K562 (cell line): ENCODE measurements around the gene DAGLA. TPM values are rescaled to one million over a fixed set of nuclear protein-coding genes. Genes with fewer than 3 reads are reported as not detected.
A peak's percentile ranks its signal among the peaks of the same experiment; 100 is the strongest.

Experiments used
- ARID2 ChIP-seq: fragments of 450-650 bp; IDR thresholded peaks from 2 replicates; pipeline ENCODE4 v1.6.1; 2017; ENCODE audit warnings: antibody characterized with exemption, mild to moderate bottlenecking
- EZH2 ChIP-seq: IDR thresholded peaks from 2 replicates; pipeline ENCODE4 v1.6.1; 2012; ENCODE audit warnings: low read depth, mild to moderate bottlenecking, inconsistent platforms, low read length, borderline replicate concordance
- RB1 ChIP-seq: fragments of 450-650 bp; IDR thresholded peaks from 2 replicates; pipeline ENCODE4 v1.6.1; 2017; ENCODE audit warnings: low read depth, mild to moderate bottlenecking
- RERE ChIP-seq: sonication (generic); formaldehyde crosslinking; IDR thresholded peaks from 2 replicates; pipeline ENCODE4 v1.8.0; 2023; ENCODE audit warnings: missing genetic modification reagents, mild to moderate bottlenecking, borderline replicate concordance
- ZNF124 ChIP-seq: sonication (generic); formaldehyde crosslinking; IDR thresholded peaks from 2 replicates; pipeline ENCODE4 v1.8.1; 2022; ENCODE audit warnings: missing genetic modification reagents
- polyA plus RNA-seq, 8 experiments: library from polyadenylated mRNA; depleted of rRNA in 4 of 8; stranded (reverse) in 5 of 8; unstranded in 3 of 8; fragments of >200 nt; fragmentation: Nextera tagmentation in 2 of 8; fragmentation: Illumina TruSeq in 1 of 8; extraction: Ambion mirVana in 2 of 8; extraction: Trizol in 1 of 8; gene quantifications; 2 replicates each; pipeline versions ENCODE4 v1.2.1 to v1.2.3, GENCODE V29; 2011 to 2014; ENCODE audit warnings: inconsistent platforms in 1 of 8, missing spikeins in 1 of 8
- total RNA-seq, 7 experiments: library from RNA; depleted of rRNA in 6 of 7; stranded (reverse); fragments of >200 nt in 6 of 7; fragmentation: Illumina TruSeq in 2 of 7; extraction: Trizol in 2 of 7; gene quantifications; 2 replicates each; pipeline versions ENCODE4 v1.2.1 to v1.2.3, GENCODE V29; 2011 to 2021; ENCODE audit warnings: low replicate concordance in 1 of 7
- TF ChIP-seq, protein P1 (sequence below): fragments of 200-800 bp; sonication (Bioruptor generic); IDR thresholded peaks from 2 replicates; pipeline ENCODE4 v1.6.1; 2016; ENCODE audit warnings: missing genetic modification characterization, missing compliant biosample characterization
- TF ChIP-seq, protein P2 (sequence below), 2 experiments: fragments of 450-650 bp; IDR thresholded peaks; 2 replicates each; pipeline ENCODE4 v1.6.1; 2016; ENCODE audit warnings: mild to moderate bottlenecking in 2 of 2, borderline replicate concordance in 1 of 2, low read depth in 1 of 2, moderate library complexity in 1 of 2

DAGLA gene
- total and polyA plus RNA-seq, 9 of the 15 experiments (the other 6 are each of a cell fraction or from before 2014, with no cell fraction given), result 0.03 to 0.16 (median 0.04) TPM; not detected in 4

- peak; percentile 74; the same call in 1 of the 2 replicates for TF ChIP-seq ARID2
- peak; percentile 93 for TF ChIP-seq RB1
- TF ChIP-seq, protein P1, sequence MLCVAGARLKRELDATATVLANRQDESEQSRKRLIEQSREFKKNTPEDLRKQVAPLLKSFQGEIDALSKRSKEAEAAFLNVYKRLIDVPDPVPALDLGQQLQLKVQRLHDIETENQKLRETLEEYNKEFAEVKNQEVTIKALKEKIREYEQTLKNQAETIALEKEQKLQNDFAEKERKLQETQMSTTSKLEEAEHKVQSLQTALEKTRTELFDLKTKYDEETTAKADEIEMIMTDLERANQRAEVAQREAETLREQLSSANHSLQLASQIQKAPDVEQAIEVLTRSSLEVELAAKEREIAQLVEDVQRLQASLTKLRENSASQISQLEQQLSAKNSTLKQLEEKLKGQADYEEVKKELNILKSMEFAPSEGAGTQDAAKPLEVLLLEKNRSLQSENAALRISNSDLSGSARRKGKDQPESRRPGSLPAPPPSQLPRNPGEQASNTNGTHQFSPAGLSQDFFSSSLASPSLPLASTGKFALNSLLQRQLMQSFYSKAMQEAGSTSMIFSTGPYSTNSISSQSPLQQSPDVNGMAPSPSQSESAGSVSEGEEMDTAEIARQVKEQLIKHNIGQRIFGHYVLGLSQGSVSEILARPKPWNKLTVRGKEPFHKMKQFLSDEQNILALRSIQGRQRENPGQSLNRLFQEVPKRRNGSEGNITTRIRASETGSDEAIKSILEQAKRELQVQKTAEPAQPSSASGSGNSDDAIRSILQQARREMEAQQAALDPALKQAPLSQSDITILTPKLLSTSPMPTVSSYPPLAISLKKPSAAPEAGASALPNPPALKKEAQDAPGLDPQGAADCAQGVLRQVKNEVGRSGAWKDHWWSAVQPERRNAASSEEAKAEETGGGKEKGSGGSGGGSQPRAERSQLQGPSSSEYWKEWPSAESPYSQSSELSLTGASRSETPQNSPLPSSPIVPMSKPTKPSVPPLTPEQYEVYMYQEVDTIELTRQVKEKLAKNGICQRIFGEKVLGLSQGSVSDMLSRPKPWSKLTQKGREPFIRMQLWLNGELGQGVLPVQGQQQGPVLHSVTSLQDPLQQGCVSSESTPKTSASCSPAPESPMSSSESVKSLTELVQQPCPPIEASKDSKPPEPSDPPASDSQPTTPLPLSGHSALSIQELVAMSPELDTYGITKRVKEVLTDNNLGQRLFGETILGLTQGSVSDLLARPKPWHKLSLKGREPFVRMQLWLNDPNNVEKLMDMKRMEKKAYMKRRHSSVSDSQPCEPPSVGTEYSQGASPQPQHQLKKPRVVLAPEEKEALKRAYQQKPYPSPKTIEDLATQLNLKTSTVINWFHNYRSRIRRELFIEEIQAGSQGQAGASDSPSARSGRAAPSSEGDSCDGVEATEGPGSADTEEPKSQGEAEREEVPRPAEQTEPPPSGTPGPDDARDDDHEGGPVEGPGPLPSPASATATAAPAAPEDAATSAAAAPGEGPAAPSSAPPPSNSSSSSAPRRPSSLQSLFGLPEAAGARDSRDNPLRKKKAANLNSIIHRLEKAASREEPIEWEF (CRISPR knock-in tag), result no peak
- TF ChIP-seq, protein P2, sequence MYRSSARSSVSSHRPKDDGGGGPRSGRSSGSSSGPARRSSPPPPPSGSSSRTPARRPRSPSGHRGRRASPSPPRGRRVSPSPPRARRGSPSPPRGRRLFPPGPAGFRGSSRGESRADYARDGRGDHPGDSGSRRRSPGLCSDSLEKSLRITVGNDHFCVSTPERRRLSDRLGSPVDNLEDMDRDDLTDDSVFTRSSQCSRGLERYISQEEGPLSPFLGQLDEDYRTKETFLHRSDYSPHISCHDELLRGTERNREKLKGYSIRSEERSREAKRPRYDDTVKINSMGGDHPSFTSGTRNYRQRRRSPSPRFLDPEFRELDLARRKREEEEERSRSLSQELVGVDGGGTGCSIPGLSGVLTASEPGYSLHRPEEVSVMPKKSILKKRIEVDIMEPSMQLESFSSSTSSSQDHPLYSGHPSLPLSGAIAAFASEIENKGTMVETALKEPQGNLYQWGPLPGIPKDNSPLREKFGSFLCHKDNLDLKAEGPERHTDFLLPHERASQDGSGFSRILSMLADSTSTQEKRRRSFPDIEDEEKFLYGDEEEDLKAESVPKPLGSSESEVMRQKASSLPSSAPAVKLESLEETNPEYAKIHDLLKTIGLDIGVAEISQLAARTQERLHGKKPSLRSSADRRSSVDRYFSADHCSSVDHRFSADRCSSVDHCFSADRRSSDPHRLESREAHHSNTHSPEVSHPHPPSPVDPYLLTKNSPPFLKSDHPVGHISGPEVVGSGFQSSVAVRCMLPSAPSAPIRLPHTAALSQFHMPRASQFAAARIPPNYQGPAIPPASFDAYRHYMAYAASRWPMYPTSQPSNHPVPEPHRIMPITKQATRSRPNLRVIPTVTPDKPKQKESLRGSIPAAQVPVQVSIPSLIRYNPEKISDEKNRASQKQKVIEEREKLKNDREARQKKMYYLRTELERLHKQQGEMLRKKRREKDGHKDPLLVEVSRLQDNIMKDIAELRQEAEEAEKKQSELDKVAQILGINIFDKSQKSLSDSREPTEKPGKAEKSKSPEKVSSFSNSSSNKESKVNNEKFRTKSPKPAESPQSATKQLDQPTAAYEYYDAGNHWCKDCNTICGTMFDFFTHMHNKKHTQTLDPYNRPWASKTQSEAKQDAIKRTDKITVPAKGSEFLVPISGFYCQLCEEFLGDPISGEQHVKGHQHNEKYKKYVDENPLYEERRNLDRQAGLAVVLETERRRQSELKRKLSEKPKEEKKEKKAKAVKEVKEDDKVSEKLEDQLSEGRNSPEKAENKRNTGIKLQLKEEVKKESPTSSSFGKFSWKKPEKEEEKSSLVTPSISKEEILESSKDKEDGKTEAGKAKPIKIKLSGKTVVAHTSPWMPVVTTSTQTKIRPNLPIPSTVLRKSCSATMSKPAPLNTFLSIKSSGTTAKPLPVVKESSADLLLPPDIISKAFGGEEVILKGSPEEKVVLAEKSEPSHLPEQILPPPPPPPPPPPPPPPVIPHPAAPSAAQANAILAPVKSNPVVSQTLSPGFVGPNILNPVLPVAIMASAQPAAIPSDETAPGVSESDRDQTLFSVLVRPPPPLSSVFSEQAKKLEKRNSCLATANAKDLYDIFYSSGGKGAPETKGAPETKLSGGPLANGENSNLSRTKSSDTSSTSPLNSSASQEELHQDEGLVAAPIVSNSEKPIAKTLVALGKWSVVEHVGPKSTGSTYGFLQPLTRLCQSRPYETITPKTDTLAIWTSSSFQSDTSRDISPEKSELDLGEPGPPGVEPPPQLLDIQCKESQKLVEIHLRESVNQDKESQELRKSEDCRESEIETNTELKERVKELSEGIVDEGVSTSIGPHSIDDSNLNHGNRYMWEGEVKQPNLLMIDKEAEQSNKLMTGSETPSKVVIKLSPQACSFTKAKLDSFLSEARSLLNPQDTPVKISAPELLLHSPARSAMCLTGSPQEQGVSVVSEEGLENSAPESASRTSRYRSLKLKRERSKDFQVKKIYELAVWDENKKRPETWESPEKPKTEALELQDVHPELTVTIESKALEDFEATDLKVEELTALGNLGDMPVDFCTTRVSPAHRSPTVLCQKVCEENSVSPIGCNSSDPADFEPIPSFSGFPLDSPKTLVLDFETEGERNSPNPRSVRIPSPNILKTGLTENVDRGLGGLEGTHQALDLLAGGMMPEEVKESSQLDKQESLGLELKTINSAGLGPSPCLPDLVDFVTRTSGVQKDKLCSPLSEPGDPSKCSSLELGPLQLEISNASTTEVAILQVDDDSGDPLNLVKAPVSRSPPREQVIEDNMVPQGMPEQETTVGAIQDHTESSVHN (IDR thresholded peaks at IDR 0.05; ENCODE audit: borderline replicate concordance in 1 of 2, low read depth in 1 of 2), result no peak
- TF ChIP-seq ZNF124 (CRISPR knock-in tag), result no peak
- TF ChIP-seq EZH2, result no peak
- no peak for TF ChIP-seq RERE (CRISPR knock-in tag)
Measured at GRCh38 chr11:61747192-61747966, 67.2 kb downstream of the DAGLA start (continued).
